IPS-NIHi7 (cell line): ENCODE data around the gene UIMC1.

Experiments
- DNase-seq: peaks from one replicate; pipeline ENCODE4 v3.0.0; 2012; ENCODE audit warnings: mixed read lengths; ENCODE audit errors: extremely low spot score

The UIMC1 gene

DNA sequence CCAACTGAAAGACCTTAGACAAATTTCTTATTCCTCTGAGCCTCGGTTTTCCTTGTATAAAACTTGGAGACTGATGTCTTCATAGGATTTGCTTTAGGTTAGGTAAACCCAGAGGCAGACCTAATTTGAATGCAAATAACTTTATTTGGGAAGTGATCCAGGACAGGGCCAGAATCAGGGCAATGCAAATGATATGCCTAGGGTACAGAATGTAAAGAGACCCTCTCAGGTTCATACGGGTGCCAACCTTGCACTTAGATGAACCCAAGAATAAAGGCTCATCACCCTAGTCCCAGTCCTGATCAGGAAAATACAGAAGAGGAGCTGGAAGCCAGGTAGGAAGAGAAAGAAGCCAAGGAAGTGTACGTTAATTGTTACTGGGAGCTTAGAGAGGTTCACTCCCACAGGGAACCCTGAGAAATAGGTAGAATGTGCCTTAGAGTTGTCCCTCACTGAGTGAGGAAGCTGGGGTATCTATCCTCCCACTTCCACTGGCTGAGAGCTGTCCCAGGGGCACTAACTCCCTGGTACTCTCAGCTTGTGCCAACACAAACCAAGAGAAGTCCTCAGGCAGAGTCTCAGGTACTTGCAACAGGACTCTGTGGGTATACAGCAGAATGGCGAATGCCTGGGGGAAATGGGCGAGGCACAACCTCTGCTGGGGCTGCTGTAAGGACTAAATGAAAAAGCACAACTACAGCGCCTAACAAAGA is 104.3 kb downstream of the UIMC1 start:
- DNase-seq: no peak

DNA sequence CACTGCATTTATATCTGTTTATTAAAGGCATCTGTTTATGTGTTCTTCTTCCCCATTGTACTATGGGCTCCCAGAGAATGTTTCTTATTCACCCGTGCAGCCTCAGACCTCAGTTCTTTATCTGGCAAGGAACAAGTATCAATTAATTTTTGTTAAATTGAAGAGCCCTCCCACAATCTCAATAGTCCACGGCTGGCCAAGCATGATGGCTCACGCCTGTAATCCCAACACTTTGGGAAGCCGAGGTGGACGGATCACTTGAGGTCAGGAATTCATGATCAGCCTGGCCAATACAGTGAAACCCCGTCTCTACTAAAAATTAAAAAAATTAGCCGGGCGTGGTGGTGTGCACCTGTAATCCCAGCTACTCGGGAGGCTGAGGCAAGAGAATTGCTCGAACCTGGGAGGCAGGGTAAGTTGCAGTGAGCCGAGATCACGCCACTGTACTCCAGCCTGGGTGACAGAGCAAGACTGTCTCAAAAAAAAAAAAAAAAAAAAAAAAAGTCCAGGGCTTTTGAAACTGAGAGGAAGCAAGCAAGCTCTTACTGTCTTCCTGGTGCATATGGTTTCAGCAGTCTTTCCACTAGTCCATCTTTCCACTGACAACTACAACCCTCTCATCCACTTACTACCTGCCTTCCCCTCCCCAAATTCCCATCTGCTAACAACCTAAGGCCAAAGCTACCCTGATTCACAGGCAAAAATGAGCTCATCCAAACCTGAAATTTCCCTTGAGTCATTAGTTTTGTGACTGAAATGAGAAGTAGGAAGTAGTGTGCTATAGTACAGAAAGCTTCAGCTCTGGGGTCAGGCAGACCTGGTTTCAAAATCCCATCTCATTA is 105.1 kb downstream of the UIMC1 start:
- no peak for DNase-seq

DNA sequence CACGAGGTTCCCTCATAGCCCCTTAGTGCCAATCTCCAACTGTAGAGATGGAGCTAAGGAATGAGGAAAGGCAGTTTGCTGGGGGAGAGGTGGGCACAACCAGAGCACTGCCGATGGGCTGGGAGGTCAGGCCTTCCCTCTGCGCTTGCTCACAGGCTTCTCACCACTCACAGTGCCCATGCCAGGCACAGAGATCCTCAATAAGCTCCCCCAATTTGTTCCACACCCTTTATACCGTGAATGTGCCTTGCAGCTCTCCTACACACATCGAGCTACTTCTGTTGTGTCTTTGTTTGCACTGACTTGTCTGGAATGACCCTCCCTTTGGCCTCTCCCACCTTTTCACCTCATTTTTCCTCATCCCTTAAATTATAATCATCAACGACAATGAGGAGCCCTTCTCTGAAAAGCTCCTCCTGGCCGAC is 105.8 kb downstream of the UIMC1 start:
- no peak for DNase-seq

DNA sequence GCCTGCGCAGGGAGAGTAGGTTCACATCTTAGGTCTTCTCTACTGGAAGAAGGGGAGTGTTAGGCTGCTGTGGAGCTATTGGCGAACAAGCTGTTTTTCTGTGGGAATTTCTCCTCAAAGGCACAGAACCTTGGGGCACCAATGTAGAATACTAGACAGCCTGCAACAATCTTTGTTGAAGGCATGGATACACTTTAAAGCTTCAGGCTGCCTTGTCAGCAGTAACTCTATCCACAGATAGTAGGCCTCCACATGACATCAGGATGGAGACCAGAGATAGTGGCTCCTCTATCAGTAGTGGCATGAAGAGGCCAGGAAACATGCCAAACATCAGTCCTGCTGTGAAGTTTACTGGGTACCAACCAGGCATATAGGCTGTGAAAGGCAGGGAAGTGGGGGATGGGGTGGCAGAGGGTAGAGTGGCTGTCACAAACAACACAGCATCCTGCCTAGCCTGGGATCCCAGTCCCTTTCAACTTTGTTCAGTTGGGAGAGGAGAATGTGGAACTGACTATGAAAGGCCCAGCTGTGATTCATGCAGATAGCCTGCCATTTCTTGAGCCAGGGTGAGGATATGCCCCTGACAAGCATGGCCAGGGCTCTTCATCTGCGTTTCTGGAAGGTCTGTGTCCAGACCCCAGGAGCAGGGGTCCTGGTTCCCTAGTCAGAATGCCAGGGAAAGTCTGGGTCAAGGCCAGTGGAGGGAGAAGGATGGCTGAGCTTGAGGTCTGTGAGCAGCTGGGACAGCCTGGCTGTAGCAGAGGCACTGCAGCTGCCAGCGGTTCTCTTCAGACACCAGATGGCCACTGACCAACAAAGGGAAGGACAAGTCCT is 106.4 kb downstream of the UIMC1 start:
- no peak for DNase-seq

DNA sequence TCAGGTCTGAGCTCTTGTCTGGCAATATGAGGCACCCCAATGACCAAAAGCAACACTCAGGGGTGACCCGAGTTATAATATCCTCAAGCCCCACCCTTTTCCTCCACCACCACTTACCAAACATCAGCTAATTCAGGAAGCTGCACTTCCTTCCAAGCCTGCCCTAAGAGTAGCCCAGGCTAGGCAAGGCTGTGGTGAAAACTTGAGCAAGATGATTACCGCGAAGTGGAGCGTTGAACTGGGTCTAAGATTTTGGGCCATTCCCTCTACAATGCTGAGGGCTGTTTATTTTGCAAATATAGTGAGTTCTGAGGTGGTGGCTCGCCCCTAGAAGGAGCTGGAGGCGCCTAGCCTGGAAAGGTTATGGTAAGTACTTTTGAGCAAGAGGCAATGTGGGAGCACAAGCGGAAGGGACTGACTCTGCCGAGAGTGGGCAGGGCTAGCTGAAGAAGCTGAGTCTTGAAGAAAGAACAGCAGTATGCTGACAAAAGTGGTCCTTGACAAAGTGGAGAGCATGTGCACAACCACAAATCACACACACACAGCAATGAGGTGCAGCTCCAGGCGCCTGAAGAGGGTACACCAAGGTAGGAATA is 107.2 kb downstream of the UIMC1 start, which contains the start of gene HK3:
Gene HK3 (minus strand): TSS at position 51 of the 596 bp plus-strand sequence. CDS start 3,187 bp downstream, outside the sequence.
- no peak for DNase-seq

DNA sequence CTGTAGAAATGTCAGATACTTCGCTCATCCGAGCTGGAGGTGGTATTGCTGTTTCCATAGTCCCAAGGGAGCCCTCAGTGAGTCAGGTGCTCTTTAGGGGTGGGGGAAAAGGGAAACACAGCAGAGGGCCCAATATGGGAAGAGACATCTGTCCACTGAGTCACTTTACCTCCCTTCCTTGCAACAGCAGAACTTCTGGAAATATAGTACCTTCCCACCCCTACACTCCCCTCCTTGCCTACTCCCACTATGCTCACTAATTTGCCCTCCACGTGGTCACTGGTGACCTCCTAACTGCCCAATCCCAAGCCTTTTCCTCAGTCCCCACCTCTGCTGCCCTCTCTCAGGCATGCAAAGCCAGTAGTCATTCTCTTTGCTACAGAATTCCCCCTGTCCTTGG is 109.3 kb downstream of the UIMC1 start:
- no peak for DNase-seq

DNA sequence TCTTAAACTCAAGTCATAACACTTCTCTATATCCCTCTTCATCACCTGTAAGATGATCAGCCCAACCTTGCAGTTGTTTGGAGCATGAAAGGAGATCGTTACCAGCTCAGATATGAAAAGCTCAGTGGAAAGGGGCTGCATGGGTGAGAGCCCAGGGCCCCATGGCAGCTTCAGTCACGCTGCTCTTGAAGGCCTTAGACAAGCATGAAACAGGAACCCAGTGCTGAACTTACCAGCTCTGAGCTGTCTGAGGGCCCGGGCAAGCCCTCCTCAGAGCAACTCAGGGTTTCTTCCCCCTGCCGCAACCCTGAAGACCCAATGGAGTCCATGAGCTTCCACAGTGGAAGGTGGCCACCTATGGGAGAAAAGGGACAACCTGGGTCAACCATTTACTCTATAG is 110.7 kb downstream of the UIMC1 start:
- DNase-seq: no peak

DNA sequence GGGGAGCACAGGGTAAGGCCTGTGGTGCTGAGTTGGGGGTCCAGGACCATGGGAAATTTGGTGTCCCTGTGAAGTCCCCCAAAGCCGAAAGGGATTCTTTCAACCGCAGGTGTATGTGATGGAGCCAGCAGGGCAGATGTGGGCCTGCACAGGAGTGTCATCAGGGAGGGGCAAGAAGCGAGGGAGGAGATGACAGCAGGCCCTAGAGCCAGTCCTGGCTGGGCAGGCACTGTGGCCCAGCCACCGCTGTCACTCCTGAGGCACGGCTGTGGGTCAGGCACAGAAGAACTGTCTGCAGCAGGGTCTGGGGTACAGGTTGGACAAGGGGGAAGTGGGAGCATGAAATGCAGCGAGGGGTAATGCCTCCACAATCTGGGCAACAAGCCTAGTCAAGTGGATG is 112.3 kb downstream of the UIMC1 start:
- no peak for DNase-seq

DNA sequence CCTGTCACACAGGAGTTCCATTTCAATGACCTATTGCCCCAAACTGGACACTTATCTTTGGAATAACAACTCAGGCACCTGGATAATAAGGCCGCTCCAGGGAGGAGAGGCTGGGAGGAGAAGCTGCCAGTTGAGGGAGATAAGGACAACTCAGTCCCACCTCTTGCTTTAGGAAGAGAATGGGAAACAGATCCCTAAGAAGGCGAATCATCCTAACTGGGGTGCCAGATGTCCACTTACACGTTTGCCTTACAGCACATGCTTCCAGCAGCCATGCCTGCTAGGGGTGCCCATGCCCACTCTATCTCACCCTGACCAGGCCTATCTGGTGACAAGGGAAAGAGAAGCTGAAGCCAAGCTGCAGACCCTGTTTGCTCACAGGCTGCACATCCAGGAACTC is 113.9 kb downstream of the UIMC1 start:
- DNase-seq: no peak

DNA sequence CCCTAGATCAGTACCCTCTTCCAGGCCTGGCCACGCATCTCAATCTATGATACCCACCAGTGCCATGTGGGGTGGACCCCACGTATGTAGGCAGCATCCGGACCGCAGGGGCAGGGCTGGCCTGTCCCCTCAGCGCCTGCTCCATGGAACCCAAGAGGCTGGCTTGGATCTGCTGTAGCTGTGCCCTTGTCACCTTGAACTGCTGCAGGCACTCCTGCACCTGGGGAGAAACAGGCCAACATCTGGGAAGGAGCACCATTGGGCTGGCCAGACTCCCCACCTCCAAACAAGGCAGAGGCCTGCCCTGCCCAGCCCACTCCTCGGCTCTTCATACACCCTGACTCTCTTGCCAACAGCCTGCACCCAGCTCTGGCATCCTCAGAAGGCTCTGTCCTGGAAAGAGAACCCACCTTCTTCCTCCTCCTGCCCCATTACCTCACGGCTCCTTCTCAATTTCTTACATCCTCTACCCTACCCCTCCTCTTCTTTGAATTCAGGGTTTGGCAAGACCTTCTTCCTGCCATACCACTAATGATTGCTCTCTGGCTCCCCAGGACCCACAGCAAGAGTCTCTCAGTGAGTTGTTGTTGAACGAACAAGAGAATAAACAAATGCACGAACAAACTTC is 115.1 kb downstream of the UIMC1 start:
- no peak for DNase-seq

DNA sequence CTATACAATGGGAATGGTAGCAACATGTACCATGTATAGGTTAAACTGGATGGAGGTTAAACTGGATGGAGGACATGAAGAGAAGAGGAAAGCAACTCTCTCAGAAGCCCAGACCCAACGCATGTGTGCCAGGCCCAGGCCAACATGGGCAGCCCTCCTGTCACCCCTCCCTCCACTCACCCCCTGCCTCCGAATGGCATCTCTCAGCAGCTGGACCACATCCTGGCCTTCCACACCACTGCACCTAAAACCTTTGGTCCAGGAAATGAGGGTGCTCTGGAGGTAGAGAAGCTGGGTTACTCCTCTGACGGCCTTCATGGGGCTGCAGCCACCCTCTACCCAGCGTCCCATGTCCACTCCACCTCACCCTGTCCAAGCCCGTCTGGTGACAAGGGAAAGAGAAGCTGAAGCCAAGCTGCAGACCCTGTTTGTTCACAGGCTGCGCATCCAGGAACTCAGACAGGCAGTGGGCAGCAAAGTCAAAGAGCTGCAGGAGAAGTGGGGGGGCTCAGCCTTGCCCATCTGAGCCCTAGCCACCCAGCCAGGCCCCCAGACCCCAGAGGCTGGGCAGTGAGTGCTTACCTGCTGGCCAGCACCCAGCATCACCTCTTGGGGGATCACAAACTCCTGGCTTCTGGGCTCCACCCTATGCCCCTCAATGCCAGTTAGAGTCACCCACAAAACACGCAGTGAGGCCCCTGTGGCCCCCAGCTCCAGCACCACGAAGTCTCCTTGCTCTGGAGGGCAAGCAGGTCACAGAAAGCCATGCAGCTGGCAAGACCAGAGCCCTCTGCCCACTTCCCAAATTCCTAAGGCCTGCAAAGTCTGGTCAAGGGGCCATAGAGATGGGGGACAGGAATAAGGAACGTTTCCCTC is 115.9 kb downstream of the UIMC1 start:
- DNase-seq: no peak

DNA sequence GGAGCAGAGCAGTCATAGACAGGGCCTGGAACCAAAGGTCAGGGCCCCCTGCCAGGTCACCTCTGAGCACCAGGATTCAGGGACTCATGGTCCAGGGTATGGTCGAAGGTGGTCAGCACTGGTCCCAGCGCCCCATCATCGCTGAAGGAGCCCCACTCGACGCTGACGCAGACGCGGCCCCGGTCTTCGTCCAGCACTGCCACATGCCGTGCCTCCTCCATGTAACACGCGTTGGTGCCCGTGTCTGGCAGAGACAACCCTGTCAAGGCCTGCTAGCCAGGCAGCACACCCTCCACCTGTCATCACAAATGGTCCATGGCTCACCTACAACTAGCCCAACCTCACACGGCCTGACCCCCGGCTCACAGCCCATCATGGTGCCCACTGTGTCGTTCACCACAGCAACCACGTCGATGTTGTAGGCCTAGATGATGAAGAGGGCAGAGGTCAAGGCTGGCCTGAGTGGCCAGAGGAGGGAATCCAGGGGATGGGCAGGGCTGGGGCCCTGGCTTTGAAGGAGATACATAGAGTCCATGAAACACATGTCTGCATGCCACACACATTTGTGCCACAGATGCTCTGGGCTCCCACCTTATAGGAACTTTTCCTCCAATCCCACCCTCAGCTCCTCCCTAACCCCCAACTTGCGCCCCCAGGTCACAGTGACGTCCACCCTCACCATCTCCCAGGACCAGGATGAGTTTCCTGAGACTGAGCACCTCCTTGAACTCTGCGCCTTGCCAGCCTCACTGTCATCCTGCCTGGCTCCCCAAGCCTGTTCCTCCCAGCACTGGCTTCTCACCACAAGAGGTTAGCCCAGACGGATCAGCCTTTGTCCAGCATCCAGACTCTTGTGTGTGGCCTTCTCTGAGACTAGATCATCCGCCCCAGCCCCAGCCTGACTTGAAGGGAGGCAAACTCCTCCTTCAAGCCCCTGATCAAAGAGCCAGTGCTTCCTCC is 117.0 kb downstream of the UIMC1 start:
- DNase-seq: no peak

DNA sequence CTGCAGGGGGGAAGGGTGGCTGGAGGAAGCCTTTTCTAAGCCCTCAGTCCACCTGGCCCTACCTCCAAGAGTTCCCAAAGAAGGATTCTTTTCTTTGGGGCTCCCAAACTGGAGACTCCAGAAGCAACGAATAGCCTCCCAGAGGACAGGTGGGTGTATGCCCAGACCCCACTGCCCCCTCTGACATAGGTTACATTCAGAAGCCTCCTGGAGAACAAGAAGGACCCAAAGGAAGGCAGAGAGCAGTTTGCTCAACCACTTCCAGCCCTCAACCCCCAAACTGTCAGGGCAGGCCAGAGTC is 117.8 kb downstream of the UIMC1 start:
- no peak for DNase-seq

DNA sequence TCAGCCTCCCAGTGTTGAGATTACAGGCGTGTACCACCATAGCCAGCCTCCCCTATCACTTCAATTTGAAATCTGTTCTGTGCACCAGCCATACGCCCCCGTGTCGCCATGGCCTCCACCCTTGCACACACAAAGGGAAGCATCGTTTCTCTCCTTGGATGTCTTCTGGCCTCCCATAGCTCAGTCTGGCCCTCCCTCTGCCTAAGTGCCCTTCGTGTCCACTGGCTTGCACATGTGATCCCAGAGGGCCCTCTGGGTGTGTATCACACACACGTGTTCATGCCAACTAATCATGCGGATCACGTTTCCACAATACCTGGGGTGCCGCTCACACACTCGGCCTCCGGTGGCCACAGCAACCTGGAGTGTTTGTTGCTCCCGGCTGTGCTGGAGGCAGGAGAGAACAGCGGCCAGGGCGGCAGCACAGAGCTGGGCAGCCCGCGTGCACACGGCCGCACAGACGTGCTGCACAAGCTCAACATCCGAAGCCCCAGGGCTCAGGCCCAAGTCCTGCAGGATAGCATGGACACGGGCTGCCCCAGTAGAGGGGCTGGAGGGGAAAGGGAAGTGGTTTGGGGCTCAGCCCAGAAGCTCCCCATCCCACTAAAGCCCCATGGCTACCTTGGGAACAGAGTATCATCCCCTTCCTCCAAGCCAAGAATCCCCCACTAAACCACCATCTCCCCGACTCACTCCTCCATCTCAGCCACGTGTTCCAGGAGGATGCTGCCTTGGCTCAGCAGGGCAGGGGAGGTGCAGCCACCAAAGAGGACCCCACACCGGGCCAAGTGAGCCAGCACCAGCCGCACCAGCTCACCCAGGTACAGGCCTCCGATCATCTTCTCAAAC is 118.3 kb downstream of the UIMC1 start:
- DNase-seq: no peak

DNA sequence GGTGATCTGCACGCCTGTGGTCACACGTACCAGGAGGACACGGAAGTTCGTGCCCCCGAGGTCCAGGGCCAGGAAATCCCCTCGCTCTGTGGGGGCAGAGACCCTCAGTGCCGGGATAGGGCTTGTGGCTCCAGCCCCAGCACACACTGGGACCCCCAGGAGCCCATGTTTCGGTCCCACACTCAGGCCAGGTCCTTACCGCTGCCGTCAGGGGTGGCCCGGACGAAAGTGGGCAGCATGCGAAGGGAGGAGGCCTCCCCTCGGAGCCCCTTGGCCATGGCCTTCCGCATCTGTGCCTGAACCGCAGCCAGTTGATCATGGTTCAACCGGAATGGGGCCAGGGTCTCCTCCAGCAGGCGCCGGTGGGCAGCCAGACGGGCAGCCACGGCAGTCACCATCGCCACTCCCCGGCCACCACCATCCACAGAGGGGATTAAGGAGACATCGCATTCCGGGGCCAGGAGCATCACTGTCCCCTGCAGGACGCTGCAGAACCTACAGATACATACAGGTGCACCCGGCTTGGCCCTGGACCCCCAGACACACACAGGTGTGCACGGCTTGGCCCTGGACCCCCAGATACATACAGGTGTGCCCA is 119.2 kb downstream of the UIMC1 start:
- DNase-seq: no peak

DNA sequence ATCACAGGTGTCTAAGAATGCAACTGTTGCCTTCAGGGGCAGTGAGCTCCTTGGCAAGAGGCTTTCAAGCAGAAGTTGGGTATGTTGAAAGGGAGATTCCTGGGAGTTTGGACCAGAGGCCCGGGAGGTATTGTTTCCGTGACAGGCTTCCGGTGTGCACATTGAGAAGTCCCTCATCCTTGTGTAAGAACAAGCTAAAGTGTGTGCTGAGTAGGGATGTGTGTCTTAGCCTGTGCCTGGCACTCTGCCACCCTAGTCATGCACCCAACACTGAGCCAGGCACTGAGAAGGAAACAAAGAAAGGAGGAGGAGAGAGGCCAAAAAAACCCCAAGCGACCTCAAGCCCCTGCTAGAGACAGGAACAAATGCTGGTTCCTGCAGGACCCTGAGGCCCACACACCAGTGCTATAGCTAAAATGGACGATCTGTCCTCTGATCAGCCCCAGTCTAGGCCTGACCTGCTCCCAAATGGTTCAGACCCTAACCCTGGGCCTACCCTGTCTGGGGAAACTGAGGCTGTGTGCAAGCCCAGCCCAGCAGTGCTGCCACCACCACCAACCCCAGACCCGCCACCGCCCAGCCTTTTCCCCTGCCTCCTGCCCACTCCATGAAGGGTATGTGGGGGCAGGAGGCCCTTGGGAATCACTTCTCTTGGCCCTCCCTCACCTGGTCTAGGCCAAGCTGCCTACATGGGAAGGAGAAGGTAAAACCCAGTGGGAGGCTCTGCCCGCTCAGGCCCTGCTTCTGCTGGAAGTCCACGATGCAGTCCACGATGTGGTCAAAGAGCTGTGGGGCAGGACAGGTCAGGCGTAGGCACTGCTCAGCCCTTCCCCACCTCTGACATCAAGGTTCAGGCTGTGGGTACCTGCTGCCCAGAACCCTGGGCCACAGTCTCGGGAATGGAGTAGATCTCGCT is 120.0 kb downstream of the UIMC1 start:
- DNase-seq: no peak

DNA sequence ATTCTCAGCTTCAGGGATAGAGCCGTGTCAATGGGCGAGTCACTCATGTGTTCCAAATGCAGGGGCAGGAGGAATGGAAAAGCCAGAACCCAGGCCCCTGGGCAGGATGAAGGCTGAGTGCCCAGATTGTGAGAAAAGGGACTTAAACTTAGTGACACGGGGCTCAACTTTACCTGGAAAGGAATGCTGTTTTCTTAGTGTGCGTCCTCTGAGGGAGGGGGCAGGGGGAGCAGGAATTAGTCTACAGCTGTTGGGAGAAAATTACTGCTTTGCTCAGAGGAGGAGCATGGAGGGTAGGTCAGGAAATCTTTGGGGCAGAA is 122.0 kb downstream of the UIMC1 start:
- no peak for DNase-seq
